SH-SY5Y (cell line): Measurements from ENCODE around the gene PRELID3B.

ENCODE experiments used
- GATA2 ChIP-seq: IDR thresholded peaks from 2 replicates; pipeline ENCODE4 v1.6.1; 2011; ENCODE audit warnings: mild to moderate bottlenecking, low read depth, low read length
- GATA3 ChIP-seq: IDR thresholded peaks from 2 replicates; pipeline ENCODE4 v1.6.1; 2011; ENCODE audit warnings: low read depth, mild to moderate bottlenecking, low read length, moderate library complexity

PRELID3B gene

GRCh38 chr20:58991715-58992114 is 50.9 kb downstream of the PRELID3B start:
- TF ChIP-seq GATA3 (no peak), GATA2 (no peak)

GRCh38 chr20:58990651-58991445 is 51.7 kb downstream of the PRELID3B start:
- TF ChIP-seq GATA3: no peak

- no peak for TF ChIP-seq GATA3
- no peak for TF ChIP-seq GATA2
Measured at GRCh38 chr20:58989196-58989595, 53.4 kb downstream of the PRELID3B start.

GRCh38 chr20:58988565-58988882 is 54.1 kb downstream of the PRELID3B start:
- TF ChIP-seq GATA2: no peak
- no peak for TF ChIP-seq GATA3

GRCh38 chr20:58987790-58988564 is 54.6 kb downstream of the PRELID3B start:
- TF ChIP-seq GATA3: no peak
- no peak for TF ChIP-seq GATA2

GRCh38 chr20:58986968-58987517 is 55.5 kb downstream of the PRELID3B start:
- TF ChIP-seq GATA3: peak; percentile 44
- no peak for TF ChIP-seq GATA2

- TF ChIP-seq GATA3 (no peak), GATA2 (no peak)
Measured at GRCh38 chr20:58986286-58986967, 56.2 kb downstream of the PRELID3B start.

GRCh38 chr20:58985656-58986055 is 56.9 kb downstream of the PRELID3B start:
- TF ChIP-seq GATA3: no peak
- no peak for TF ChIP-seq GATA2

- TF ChIP-seq GATA3: no peak
- TF ChIP-seq GATA2: no peak
Measured at GRCh38 chr20:58984691-58985090, 57.9 kb downstream of the PRELID3B start.
